Measurements from ENCODE around the gene TMEM184B.

TMEM184B gene

GRCh38 chr22:38271927-38272372 lies 860 bp downstream of the TMEM184B start:
- DNase-seq, result peak; percentile 30

GRCh38 chr22:38271101-38271500 lies 1.7 kb downstream of the TMEM184B start:
- DNase-seq, result no peak

GRCh38 chr22:38270091-38270992 lies 2.5 kb downstream of the TMEM184B start:
- no peak for DNase-seq

- DNase-seq, result no peak
Measured at GRCh38 chr22:38269466-38269865, 3.3 kb downstream of the TMEM184B start.

GRCh38 chr22:38267086-38267485 lies 5.7 kb downstream of the TMEM184B start:
- no peak for DNase-seq

GRCh38 chr22:38266120-38266519 lies 6.7 kb downstream of the TMEM184B start:
- DNase-seq, result no peak

GRCh38 chr22:38264322-38264843 lies 8.4 kb downstream of the TMEM184B start:
- no peak for DNase-seq

GRCh38 chr22:38262051-38262795 lies 10.6 kb downstream of the TMEM184B start:
- no peak for DNase-seq

- DNase-seq, result no peak
Measured at GRCh38 chr22:38260761-38261681, 11.8 kb downstream of the TMEM184B start.

- no peak for DNase-seq
Measured at GRCh38 chr22:38259370-38259769, 13.4 kb downstream of the TMEM184B start.

GRCh38 chr22:38258895-38259294 lies 13.9 kb downstream of the TMEM184B start:
- DNase-seq, result no peak

- peak; percentile 1 for DNase-seq
Measured at GRCh38 chr22:38257650-38258250, 15.1 kb downstream of the TMEM184B start.

GRCh38 chr22:38257181-38257580 lies 15.6 kb downstream of the TMEM184B start:
- DNase-seq, result no peak

- no peak for DNase-seq
Measured at GRCh38 chr22:38255697-38256096, 17.1 kb downstream of the TMEM184B start.

GRCh38 chr22:38251341-38251692 lies 21.5 kb downstream of the TMEM184B start:
- no peak for DNase-seq

- no peak for DNase-seq
Measured at GRCh38 chr22:38250643-38251340, 22.0 kb downstream of the TMEM184B start.

GRCh38 chr22:38249803-38250642 lies 22.8 kb downstream of the TMEM184B start:
- DNase-seq, result no peak

- no peak for DNase-seq
Measured at GRCh38 chr22:38249301-38249700, 23.5 kb downstream of the TMEM184B start.

- no peak for DNase-seq
Measured at GRCh38 chr22:38248280-38248679, 24.5 kb downstream of the TMEM184B start.

GRCh38 chr22:38247713-38248112 lies 25.1 kb downstream of the TMEM184B start:
- no peak for DNase-seq

GRCh38 chr22:38246692-38247091 lies 26.1 kb downstream of the TMEM184B start:
- no peak for DNase-seq

Data from NCI-H748 treated with DMSO at 0.1 percent for 48 hours (cell line).